Panc1 (cell line): Measurements from ENCODE around the gene NRROS.

Experiments
- POLR2AphosphoS5 ChIP-seq: IDR thresholded peaks from 2 replicates; pipeline ENCODE4 v1.6.1; 2012; ENCODE audit warnings: mild to moderate bottlenecking, low read depth, low read length, moderate library complexity
- TF ChIP-seq, protein P1 (sequence below): fragments of 450-650 bp; IDR thresholded peaks from 2 replicates; pipeline ENCODE4 v1.5.1; 2017; ENCODE audit warnings: mild to moderate bottlenecking
- TF ChIP-seq, protein P2 (sequence below), 2 experiments: IDR thresholded peaks; 2 replicates each; pipeline ENCODE4 v1.6.1; 2011 to 2012; ENCODE audit warnings: low read depth in 2 of 2, control low read depth in 1 of 2, low read length in 1 of 2, mild to moderate bottlenecking in 1 of 2, moderate library complexity in 1 of 2; ENCODE audit not compliant: insufficient read depth in 1 of 2

DNA sequence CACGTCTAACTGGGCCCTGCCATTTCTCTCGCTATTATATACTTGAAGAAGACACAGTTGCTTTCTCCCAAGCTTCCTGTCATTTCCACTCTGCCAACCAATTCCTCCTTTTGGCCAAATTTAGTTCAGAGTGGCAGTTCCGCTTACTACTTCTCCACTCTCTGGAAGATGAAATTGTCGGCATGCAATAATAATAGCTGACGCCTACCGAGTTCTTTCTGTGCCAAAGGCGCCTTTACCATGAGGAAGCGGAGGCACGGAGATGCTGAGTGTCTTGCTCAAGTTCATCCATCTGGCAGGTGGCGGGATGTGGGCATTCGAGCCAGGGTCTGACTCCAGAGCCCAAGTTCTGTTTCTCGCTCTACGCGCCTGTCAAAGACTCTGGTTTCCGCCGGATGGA, 14.6 kb upstream of the NRROS start:
- no peak for TF ChIP-seq POLR2AphosphoS5
- TF ChIP-seq, protein P1, sequence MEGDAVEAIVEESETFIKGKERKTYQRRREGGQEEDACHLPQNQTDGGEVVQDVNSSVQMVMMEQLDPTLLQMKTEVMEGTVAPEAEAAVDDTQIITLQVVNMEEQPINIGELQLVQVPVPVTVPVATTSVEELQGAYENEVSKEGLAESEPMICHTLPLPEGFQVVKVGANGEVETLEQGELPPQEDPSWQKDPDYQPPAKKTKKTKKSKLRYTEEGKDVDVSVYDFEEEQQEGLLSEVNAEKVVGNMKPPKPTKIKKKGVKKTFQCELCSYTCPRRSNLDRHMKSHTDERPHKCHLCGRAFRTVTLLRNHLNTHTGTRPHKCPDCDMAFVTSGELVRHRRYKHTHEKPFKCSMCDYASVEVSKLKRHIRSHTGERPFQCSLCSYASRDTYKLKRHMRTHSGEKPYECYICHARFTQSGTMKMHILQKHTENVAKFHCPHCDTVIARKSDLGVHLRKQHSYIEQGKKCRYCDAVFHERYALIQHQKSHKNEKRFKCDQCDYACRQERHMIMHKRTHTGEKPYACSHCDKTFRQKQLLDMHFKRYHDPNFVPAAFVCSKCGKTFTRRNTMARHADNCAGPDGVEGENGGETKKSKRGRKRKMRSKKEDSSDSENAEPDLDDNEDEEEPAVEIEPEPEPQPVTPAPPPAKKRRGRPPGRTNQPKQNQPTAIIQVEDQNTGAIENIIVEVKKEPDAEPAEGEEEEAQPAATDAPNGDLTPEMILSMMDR, result no peak
- TF ChIP-seq, protein P2, sequence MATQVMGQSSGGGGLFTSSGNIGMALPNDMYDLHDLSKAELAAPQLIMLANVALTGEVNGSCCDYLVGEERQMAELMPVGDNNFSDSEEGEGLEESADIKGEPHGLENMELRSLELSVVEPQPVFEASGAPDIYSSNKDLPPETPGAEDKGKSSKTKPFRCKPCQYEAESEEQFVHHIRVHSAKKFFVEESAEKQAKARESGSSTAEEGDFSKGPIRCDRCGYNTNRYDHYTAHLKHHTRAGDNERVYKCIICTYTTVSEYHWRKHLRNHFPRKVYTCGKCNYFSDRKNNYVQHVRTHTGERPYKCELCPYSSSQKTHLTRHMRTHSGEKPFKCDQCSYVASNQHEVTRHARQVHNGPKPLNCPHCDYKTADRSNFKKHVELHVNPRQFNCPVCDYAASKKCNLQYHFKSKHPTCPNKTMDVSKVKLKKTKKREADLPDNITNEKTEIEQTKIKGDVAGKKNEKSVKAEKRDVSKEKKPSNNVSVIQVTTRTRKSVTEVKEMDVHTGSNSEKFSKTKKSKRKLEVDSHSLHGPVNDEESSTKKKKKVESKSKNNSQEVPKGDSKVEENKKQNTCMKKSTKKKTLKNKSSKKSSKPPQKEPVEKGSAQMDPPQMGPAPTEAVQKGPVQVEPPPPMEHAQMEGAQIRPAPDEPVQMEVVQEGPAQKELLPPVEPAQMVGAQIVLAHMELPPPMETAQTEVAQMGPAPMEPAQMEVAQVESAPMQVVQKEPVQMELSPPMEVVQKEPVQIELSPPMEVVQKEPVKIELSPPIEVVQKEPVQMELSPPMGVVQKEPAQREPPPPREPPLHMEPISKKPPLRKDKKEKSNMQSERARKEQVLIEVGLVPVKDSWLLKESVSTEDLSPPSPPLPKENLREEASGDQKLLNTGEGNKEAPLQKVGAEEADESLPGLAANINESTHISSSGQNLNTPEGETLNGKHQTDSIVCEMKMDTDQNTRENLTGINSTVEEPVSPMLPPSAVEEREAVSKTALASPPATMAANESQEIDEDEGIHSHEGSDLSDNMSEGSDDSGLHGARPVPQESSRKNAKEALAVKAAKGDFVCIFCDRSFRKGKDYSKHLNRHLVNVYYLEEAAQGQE (IDR thresholded peaks at IDR 0.05; ENCODE audit: insufficient read depth in 1 of 2, low read depth in 2 of 2, low read length in 1 of 2), result no peak
